IMR-90 (cell line): ENCODE measurements around the gene HSFX2. TPM values are rescaled to one million over a fixed set of nuclear protein-coding genes. Genes with fewer than 3 reads are reported as not detected.

ENCODE experiments used
- ATAC-seq: fragments of 200-7000 bp; cut with Tn5 transposase; 2 replicates; pipeline ENCODE4 v1.9.1; 2020; ENCODE audit warnings: low read depth, mild to moderate bottlenecking, moderate library complexity
- BruUV-seq: library from RNA; stranded (reverse); fragments of 400-500 nt; replicated peaks from 2 replicates; lab custom pipeline; 2021; lab: Mats Ljungman, UMichigan
- CTCF ChIA-PET: fragments of 300-600 bp; formaldehyde crosslinking; extraction: SDS; loops from one replicate; lab custom pipeline; 2021; ENCODE audit warnings: antibody characterized with exemption; lab: Yijun Ruan, JAX
- POLR2A ChIA-PET: fragments of 300-600 bp; sonication (Branson Sonifier 250); formaldehyde crosslinking; loops from one replicate; lab custom pipeline; 2022; ENCODE audit warnings: antibody characterized with exemption; ENCODE audit not compliant: unreplicated experiment; lab: Charles Lee
- DNase-seq: peaks from one replicate; pipeline ENCODE4 v3.0.0; 2013
- H2AFZ ChIP-seq: replicated peaks from 2 replicates; pipeline ENCODE3; 2013; ENCODE audit warnings: low read length, mild to moderate bottlenecking; ENCODE audit not compliant: poor library complexity
- H2AK5ac ChIP-seq: 2 replicates; pipeline ENCODE4 v1.6.1; 2013; ENCODE audit warnings: low read depth, low read length, inconsistent platforms
- H2AK9ac ChIP-seq: replicated peaks from 2 replicates; pipeline ENCODE3; 2013; ENCODE audit warnings: mild to moderate bottlenecking, low read depth, low read length, moderate library complexity; ENCODE audit not compliant: poor library complexity
- H2BK120ac ChIP-seq: 2 replicates; pipeline ENCODE4 v1.6.1; 2013; ENCODE audit warnings: low read depth, low read length, inconsistent platforms
- H2BK15ac ChIP-seq: 3 replicates; pipeline ENCODE4 v1.6.1; 2013; ENCODE audit warnings: low read depth, low read length, inconsistent platforms
- H2BK20ac ChIP-seq: 2 replicates; pipeline ENCODE4 v1.6.1; 2013; ENCODE audit warnings: low read depth, mild to moderate bottlenecking, inconsistent platforms, low read length, moderate library complexity
- H2BK5ac ChIP-seq: 2 replicates; pipeline ENCODE4 v1.6.1; 2013; ENCODE audit warnings: mild to moderate bottlenecking, low read depth, low read length, inconsistent platforms; ENCODE audit not compliant: poor library complexity, severe bottlenecking
- H3K14ac ChIP-seq: replicated peaks from 2 replicates; pipeline ENCODE4 v1.6.1; 2013; ENCODE audit warnings: low read depth, low read length, inconsistent platforms
- H3K18ac ChIP-seq: 2 replicates; pipeline ENCODE4 v1.6.1; 2013; ENCODE audit warnings: low read depth, low read length, control low read depth
- H3K23ac ChIP-seq: 2 replicates; pipeline ENCODE4 v1.6.1; 2013; ENCODE audit warnings: low read depth, low read length, inconsistent platforms
- H3K27ac ChIP-seq: 2 replicates; pipeline ENCODE4 v1.5.1; 2013; ENCODE audit warnings: mild to moderate bottlenecking, control low read depth, low read length; ENCODE audit not compliant: insufficient read depth
- H3K27me3 ChIP-seq: 2 replicates; pipeline ENCODE4 v1.6.1; 2013; ENCODE audit warnings: low read length; ENCODE audit not compliant: control insufficient read depth, insufficient read depth
- H3K36me3 ChIP-seq: 2 replicates; pipeline ENCODE4 v1.6.1; 2013; ENCODE audit warnings: low read length, mixed read lengths; ENCODE audit not compliant: control insufficient read depth, insufficient read depth
- H3K4ac ChIP-seq: 2 replicates; pipeline ENCODE4 v1.6.1; 2013; ENCODE audit warnings: low read depth, low read length, inconsistent platforms
- H3K4me1 ChIP-seq: 2 replicates; pipeline ENCODE4 v1.6.1; 2013; ENCODE audit warnings: low read length, mixed read lengths; ENCODE audit not compliant: control insufficient read depth, insufficient read depth
- H3K4me2 ChIP-seq: 2 replicates; pipeline ENCODE4 v1.6.1; 2013; ENCODE audit warnings: low read depth, mild to moderate bottlenecking, control low read depth, low read length, moderate library complexity
- H3K4me3 ChIP-seq: 2 replicates; pipeline ENCODE4 v1.5.1; 2013; ENCODE audit warnings: low read depth, mild to moderate bottlenecking, control low read depth, low read length, moderate library complexity; ENCODE audit not compliant: insufficient read depth
- H3K56ac ChIP-seq: 2 replicates; pipeline ENCODE4 v1.6.1; 2013; ENCODE audit warnings: low read length, inconsistent platforms; ENCODE audit not compliant: insufficient read depth; ENCODE audit errors: extremely low read depth
- H3K79me1 ChIP-seq, 2 experiments: 2 replicates each; pipeline ENCODE4 v1.6.1; 2013; ENCODE audit warnings: low read length in 2 of 2, inconsistent platforms in 1 of 2, low read depth in 1 of 2
- H3K9ac ChIP-seq: 2 replicates; pipeline ENCODE4 v1.6.1; 2013; ENCODE audit warnings: low read depth, low read length, control low read depth
- H3K9me1 ChIP-seq: 2 replicates; pipeline ENCODE4 v1.6.1; 2013; ENCODE audit warnings: low read length, inconsistent platforms; ENCODE audit not compliant: insufficient read depth
- H3K9me3 ChIP-seq: 2 replicates; pipeline ENCODE4 v1.6.1; 2013; ENCODE audit warnings: low read length; ENCODE audit not compliant: control insufficient read depth, insufficient read depth
- H4K20me1 ChIP-seq: 2 replicates; pipeline ENCODE4 v1.6.1; 2013; ENCODE audit warnings: low read length, inconsistent platforms; ENCODE audit not compliant: insufficient read depth
- H4K5ac ChIP-seq: 2 replicates; pipeline ENCODE4 v1.6.1; 2013; ENCODE audit warnings: mild to moderate bottlenecking, low read depth, low read length, control low read depth
- H4K8ac ChIP-seq, 2 experiments: 2 replicates each; pipeline ENCODE4 v1.6.1; 2013; ENCODE audit warnings: low read depth in 2 of 2, low read length in 2 of 2, control low read depth in 1 of 2, inconsistent platforms in 1 of 2
- H4K91ac ChIP-seq: 2 replicates; pipeline ENCODE4 v1.6.1; 2013; ENCODE audit warnings: low read depth, low read length, inconsistent platforms; ENCODE audit not compliant: insufficient read depth
- CHD1 ChIP-seq: IDR thresholded peaks from 2 replicates; pipeline ENCODE4 v1.6.1; 2012; ENCODE audit warnings: low read depth, low read length, improper control_type of control experiment
- MAFK ChIP-seq: IDR thresholded peaks from 2 replicates; pipeline ENCODE4 v1.6.1; 2012; ENCODE audit warnings: low read depth, low read length, improper control_type of control experiment
- WGBS, 2 experiments: methylation state at CpG; one replicate each; pipeline versions ENCODE4 v1.1.5 to v1.1.7; 2013; ENCODE audit warnings: missing lambda C conversion rate in 2 of 2; ENCODE audit not compliant: insufficient read length in 1 of 2; ENCODE audit errors: extremely low coverage in 2 of 2; 5-methylcytosine and 5-hydroxymethylcytosine counted together
- dilution Hi-C: fragments of 300-500 bp; cut with HindIII; formaldehyde crosslinking; loops from one replicate; pipeline ENCODE4 v1.14.3; 2018; ENCODE audit warnings: low sequenced_read_pairs; ENCODE audit not compliant: unreplicated experiment
- in situ Hi-C: fragments of 300-500 bp; cut with MboI; formaldehyde crosslinking; loops from 3 replicates; pipeline ENCODE4 v1.14.3; 2019; ENCODE audit warnings: low sequenced_read_pairs, inconsistent platforms, mixed read lengths
- intact Hi-C: fragments of 100-400 bp; cut with micrococcal nuclease; formaldehyde crosslinking; loops from 2 replicates; pipeline ENCODE4 v1.10.0; 2022
- polyA plus RNA-seq, 3 experiments: library from polyadenylated mRNA; depleted of rRNA; stranded (reverse); fragments of >200 nt; gene quantifications; 2 replicates each; pipeline ENCODE4 v1.2.3, GENCODE V29; 2012; ENCODE audit warnings: low replicate concordance in 1 of 3
- total RNA-seq: library from RNA; depleted of rRNA; stranded (reverse); fragments of >200 nt; gene quantifications from 2 replicates; pipeline ENCODE4 v1.2.3, GENCODE V29; 2012

HSFX2 gene
- total and polyA plus RNA-seq, 2 of the 4 experiments (the other 2 are of a cell fraction), result 0.36 TPM; not detected in 1

DNA sequence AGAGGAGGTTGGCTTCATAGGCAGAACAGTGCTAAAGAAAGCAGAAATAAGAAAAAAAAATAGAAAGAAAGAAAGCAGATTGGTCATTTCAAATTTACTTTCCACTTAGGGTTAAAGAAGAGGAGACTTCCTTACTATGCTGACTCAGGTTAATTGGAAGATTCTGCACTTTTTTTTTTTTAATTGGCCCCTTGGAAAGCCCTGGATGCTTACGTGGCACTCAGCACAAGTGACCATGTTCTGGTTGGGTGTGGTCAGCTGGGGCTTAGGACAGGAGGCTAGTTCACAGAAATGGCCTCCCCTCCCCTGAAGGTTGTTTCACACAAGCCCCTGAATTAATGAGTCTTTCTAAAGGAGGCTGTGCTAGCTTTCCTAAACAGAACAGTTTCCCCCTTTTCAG lies 22.4 kb downstream of the HSFX2 start:
- H2BK5ac ChIP-seq, result no peak overlapping the region
- ChIA-PET POLR2A (no interaction called here), CTCF (no interaction called here)
- intact Hi-C loops, result no loop called here
- no peak overlapping the region for H3K4me3 ChIP-seq
- no peak overlapping the region for H4K91ac ChIP-seq
- no peaks in the 10 kb centered on the region for H3K9me3 ChIP-seq
- no peak overlapping the region for H2AK5ac ChIP-seq
- TF ChIP-seq CHD1, result no peak
- peak; percentile 77 for TF ChIP-seq MAFK
- H3K4me1 ChIP-seq, result no peaks in the 10 kb centered on the region
- H4K5ac ChIP-seq, result no peak overlapping the region
- H2BK120ac ChIP-seq, result no peak overlapping the region
- H3K79me1 ChIP-seq, result no peaks in the 10 kb centered on the region
- DNase-seq (no peak), ATAC-seq (no peak)
- no peaks in the 10 kb centered on the region for H3K9me1 ChIP-seq
- H2BK20ac ChIP-seq, result no peak overlapping the region
- no peaks in the 10 kb centered on the region for H4K20me1 ChIP-seq
- H2AFZ ChIP-seq, result no peak overlapping the region
- H3K4me2 ChIP-seq, result no peak overlapping the region
- no peak overlapping the region for H4K8ac ChIP-seq
- no peak overlapping the region for H3K4ac ChIP-seq
- H3K27me3 ChIP-seq, result peaks cover 5% of the 10 kb centered on the region
- no peak overlapping the region for H3K56ac ChIP-seq
- H3K14ac ChIP-seq, result no peak overlapping the region
- WGBS, 2 experiments, result no CpG with 5 or more reads among the region's 1 CpG
- no peak overlapping the region for H3K18ac ChIP-seq
- dilution Hi-C loops, result no loop called here
- H3K23ac ChIP-seq, result no peak overlapping the region
- no TSS peak for BruUV-seq
- no peak overlapping the region for H3K9ac ChIP-seq
- no peak overlapping the region for H2AK9ac ChIP-seq
- no peak overlapping the region for H2BK15ac ChIP-seq
- in situ Hi-C loops, result no loop called here
- no peaks in the 10 kb centered on the region for H3K36me3 ChIP-seq
- H3K27ac ChIP-seq, result no peak overlapping the region
